PC-3 (cell line): ENCODE data around the gene CLUH. TPM values are rescaled to one million over a fixed set of nuclear protein-coding genes. Genes with fewer than 3 reads are reported as not detected.

ENCODE experiments used
- ATAC-seq: fragments of 200-7000 bp; cut with Tn5 transposase; 2 replicates; pipeline ENCODE4 v1.9.1; 2020; ENCODE audit warnings: mild to moderate bottlenecking, moderate library complexity
- BruUV-seq: library from RNA; stranded (reverse); fragments of 400-500 nt; replicated peaks from 2 replicates; lab custom pipeline; 2021; lab: Mats Ljungman, UMichigan
- CTCF ChIA-PET: fragments of 300-600 bp; sonication (Branson Sonifier 250); formaldehyde crosslinking; loops from one replicate; lab custom pipeline; 2022; ENCODE audit warnings: antibody characterized with exemption; lab: Charles Lee
- POLR2A ChIA-PET: fragments of 300-600 bp; sonication (Branson Sonifier 250); formaldehyde crosslinking; loops from one replicate; lab custom pipeline; 2022; ENCODE audit warnings: antibody characterized with exemption; ENCODE audit not compliant: unreplicated experiment; lab: Charles Lee
- DNase-seq: peaks from one replicate; pipeline ENCODE4 v3.0.0-alpha.2; 2015
- H2AFZ ChIP-seq: fragments of 300-600 bp; sonication (generic); 2 replicates; pipeline ENCODE4 v1.6.0; 2016; ENCODE audit warnings: antibody characterized with exemption, low read length
- H3F3A ChIP-seq: fragments of 300-600 bp; sonication (generic); one replicate; pipeline ENCODE4 v1.6.0; 2017; ENCODE audit warnings: antibody characterized with exemption, low read length, control low read depth, mild to moderate bottlenecking; ENCODE audit not compliant: unreplicated experiment
- H3K27ac ChIP-seq: fragments of 300-600 bp; sonication (generic); 2 replicates; pipeline ENCODE4 v1.5.1; 2016; ENCODE audit warnings: mild to moderate bottlenecking, low read length
- H3K27me3 ChIP-seq: fragments of 300-600 bp; sonication (generic); 2 replicates; pipeline ENCODE4 v1.6.1; 2016; ENCODE audit warnings: low read length, mixed read lengths
- H3K36me3 ChIP-seq: fragments of 300-600 bp; sonication (generic); 2 replicates; pipeline ENCODE4 v1.6.1; 2016; ENCODE audit warnings: low read depth, mixed run types, low read length, mixed read lengths
- H3K4me1 ChIP-seq: fragments of 300-600 bp; sonication (generic); 2 replicates; pipeline ENCODE4 v1.5.1; 2016; ENCODE audit warnings: low read length; ENCODE audit not compliant: insufficient read depth
- H3K4me2 ChIP-seq: fragments of 300-600 bp; sonication (generic); 2 replicates; pipeline ENCODE4 v1.6.0; 2016; ENCODE audit warnings: low read length
- H3K4me3 ChIP-seq: fragments of 300-600 bp; sonication (generic); 2 replicates; pipeline ENCODE4 v1.5.1; 2016; ENCODE audit warnings: mild to moderate bottlenecking, low read length, mixed read lengths
- H3K79me2 ChIP-seq: fragments of 300-600 bp; sonication (generic); 2 replicates; pipeline ENCODE4 v1.6.1; 2017; ENCODE audit warnings: low read length, mixed read lengths
- H3K9ac ChIP-seq: fragments of 300-600 bp; sonication (generic); 2 replicates; pipeline ENCODE4 v1.6.0; 2016; ENCODE audit warnings: mild to moderate bottlenecking, low read length
- H3K9me2 ChIP-seq: fragments of 300-600 bp; sonication (generic); replicated peaks from 2 replicates; pipeline ENCODE4 v1.6.1; 2016; ENCODE audit warnings: mixed run types, low read length, mixed read lengths
- H3K9me3 ChIP-seq: fragments of 300-600 bp; sonication (generic); 2 replicates; pipeline ENCODE4 v1.6.1; 2016; ENCODE audit warnings: low read length, mixed read lengths
- H4K20me1 ChIP-seq: fragments of 300-600 bp; sonication (generic); 2 replicates; pipeline ENCODE4 v1.6.1; 2016; ENCODE audit warnings: low read length, mixed read lengths
- EZH2 ChIP-seq: fragments of 300-600 bp; sonication (generic); IDR thresholded peaks from one replicate; pipeline ENCODE4 v1.6.1; 2017; ENCODE audit warnings: antibody characterized with exemption, mild to moderate bottlenecking, low read length; ENCODE audit not compliant: unreplicated experiment
- EZH2phosphoT487 ChIP-seq: fragments of 300-600 bp; sonication (generic); IDR thresholded peaks from 2 replicates; pipeline ENCODE4 v1.6.1; 2018; ENCODE audit warnings: mild to moderate bottlenecking, antibody characterized with exemption, low read length, borderline replicate concordance
- intact Hi-C: fragments of 100-400 bp; cut with micrococcal nuclease; formaldehyde crosslinking; loops from 2 replicates; pipeline ENCODE4 v1.9.0; 2023
- total RNA-seq: library from RNA; depleted of rRNA; stranded (reverse); fragments of >200 nt; gene quantifications from 2 replicates; pipeline ENCODE4 v1.2.3, GENCODE V29; 2014
- TF ChIP-seq, protein P1 (sequence below): fragments of 300-600 bp; sonication (generic); conservative IDR thresholded peaks from 2 replicates; pipeline ENCODE4 v1.5.1; 2017; ENCODE audit warnings: antibody characterized with exemption, low read depth, mild to moderate bottlenecking, low read length

CLUH gene
- total RNA-seq, 1 experiment from 2014 or later: 108 TPM

DNA sequence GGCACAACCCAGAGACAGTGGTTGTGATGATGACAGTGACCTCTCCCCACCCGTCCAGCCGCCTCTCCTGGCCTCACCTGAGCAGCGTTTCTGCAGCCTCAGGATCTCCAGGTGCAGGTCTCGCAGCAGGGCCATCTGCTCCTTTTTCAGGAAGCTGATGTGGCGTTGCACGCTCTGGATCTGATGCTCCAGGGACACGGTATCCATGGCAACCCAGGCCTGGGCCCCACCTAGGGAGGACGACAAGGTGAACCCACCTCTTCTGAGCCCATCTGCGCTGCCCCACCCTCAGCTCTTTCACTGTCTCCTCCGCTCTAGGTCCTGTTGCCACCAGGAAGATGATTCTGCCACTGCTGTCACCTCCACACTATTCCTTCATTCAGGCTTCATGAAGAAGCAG is 23.4 kb upstream of the CLUH start:
- no peak overlapping the region for H3K4me3 ChIP-seq
- H3K79me2 ChIP-seq: no peaks in the 10 kb centered on the region
- no peak overlapping the region for H3K9ac ChIP-seq
- H3K27ac ChIP-seq: no peak overlapping the region
- ChIA-PET CTCF (no interaction called here), POLR2A (interaction anchor here (0.7 kb wide), 1 partner anchor 11 kb away, joined by 9 read pairs; no protein-coding TSS in a partner anchor)
- TF ChIP-seq, protein P1, sequence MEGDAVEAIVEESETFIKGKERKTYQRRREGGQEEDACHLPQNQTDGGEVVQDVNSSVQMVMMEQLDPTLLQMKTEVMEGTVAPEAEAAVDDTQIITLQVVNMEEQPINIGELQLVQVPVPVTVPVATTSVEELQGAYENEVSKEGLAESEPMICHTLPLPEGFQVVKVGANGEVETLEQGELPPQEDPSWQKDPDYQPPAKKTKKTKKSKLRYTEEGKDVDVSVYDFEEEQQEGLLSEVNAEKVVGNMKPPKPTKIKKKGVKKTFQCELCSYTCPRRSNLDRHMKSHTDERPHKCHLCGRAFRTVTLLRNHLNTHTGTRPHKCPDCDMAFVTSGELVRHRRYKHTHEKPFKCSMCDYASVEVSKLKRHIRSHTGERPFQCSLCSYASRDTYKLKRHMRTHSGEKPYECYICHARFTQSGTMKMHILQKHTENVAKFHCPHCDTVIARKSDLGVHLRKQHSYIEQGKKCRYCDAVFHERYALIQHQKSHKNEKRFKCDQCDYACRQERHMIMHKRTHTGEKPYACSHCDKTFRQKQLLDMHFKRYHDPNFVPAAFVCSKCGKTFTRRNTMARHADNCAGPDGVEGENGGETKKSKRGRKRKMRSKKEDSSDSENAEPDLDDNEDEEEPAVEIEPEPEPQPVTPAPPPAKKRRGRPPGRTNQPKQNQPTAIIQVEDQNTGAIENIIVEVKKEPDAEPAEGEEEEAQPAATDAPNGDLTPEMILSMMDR: no peak
- TF ChIP-seq EZH2: no peak
- TF ChIP-seq EZH2phosphoT487: no peak
- H3K9me2 ChIP-seq: no peaks in the 10 kb centered on the region
- H3K9me3 ChIP-seq: no peaks in the 10 kb centered on the region
- no peak for DNase-seq
- H3K4me2 ChIP-seq: no peak overlapping the region
- H3K36me3 ChIP-seq: no peaks in the 10 kb centered on the region
- H4K20me1 ChIP-seq: no peaks in the 10 kb centered on the region
- H2AFZ ChIP-seq: no peak overlapping the region
- H3K4me1 ChIP-seq: no peaks in the 10 kb centered on the region
- intact Hi-C loops: no loop called here
- H3F3A ChIP-seq: no peaks in the 10 kb centered on the region
- no TSS peak for BruUV-seq
- ATAC-seq: no peak
- no peaks in the 10 kb centered on the region for H3K27me3 ChIP-seq

DNA sequence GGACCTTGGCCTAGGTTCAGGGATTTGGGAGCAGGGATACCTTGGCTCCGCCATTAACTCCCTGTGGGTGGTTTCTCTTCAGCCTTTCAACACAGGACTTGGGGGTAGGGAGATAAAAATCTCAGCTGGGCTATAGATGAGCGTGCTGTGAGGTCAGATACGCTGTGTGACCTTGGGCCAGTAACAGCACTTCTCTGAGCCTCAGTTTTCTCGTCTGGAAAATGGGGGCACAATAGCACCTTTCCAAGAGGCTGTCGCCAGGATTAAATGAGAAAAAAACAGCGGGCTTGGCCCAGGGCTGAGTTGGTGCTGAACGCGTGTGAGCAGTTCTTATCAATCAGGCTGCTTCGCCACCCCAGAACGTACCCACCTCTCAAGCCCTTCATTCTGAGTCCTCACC is 20.2 kb upstream of the CLUH start:
- intact Hi-C loops: no loop called here
- H3F3A ChIP-seq: no peaks in the 10 kb centered on the region
- no peak overlapping the region for H2AFZ ChIP-seq
- no peaks in the 10 kb centered on the region for H3K9me2 ChIP-seq
- no peaks in the 10 kb centered on the region for H3K27me3 ChIP-seq
- H3K27ac ChIP-seq: no peak overlapping the region
- no peaks in the 10 kb centered on the region for H3K36me3 ChIP-seq
- POLR2A ChIA-PET: no interaction called here
- no peaks in the 10 kb centered on the region for H4K20me1 ChIP-seq
- CTCF ChIA-PET: no interaction called here
- no peaks in the 10 kb centered on the region for H3K4me1 ChIP-seq
- H3K79me2 ChIP-seq: no peaks in the 10 kb centered on the region
- H3K4me3 ChIP-seq: no peak overlapping the region
- DNase-seq: no peak
- no peak for ATAC-seq
- H3K9ac ChIP-seq: no peak overlapping the region
- no peaks in the 10 kb centered on the region for H3K9me3 ChIP-seq
- BruUV-seq: no TSS peak
- H3K4me2 ChIP-seq: no peak overlapping the region
- TF ChIP-seq EZH2: no peak
- TF ChIP-seq, protein P1: no peak
- no peak for TF ChIP-seq EZH2phosphoT487

DNA sequence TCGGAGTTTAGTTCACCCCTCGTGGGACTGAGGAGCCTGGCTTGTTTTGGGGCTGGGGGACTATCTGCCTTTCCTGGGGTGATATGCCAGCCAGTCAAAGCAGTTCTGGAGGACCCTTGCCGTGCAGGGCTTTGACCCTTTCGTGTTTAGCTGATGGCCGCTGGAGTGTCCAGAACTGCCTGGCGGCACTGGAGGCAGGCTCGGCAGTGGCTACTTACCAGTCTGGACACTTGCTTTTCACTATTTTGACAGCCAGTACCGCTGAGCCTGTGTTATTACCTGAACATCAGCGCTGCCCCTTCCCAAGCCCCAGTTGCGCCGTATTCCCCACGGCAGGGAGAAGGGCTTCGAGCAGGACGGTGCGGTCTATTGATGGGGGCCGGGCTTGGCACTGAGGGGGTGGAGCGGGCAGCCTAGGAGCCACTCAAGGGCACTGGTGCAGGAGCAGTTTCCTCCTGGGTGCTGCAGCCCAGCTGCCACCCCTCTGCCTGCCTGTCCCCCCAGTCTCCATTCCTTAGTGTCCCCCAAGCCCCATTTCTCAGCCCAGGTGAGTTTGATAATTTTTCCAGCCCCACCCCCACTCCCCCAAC is 19.3 kb upstream of the CLUH start:
- TF ChIP-seq EZH2 (no peak), EZH2phosphoT487 (no peak)
- TF ChIP-seq, protein P1: no peak
- Histone ChIP-seq H2AFZ (no peak overlapping the region), H3K27ac (no peak overlapping the region), H3K9me2 (no peaks in the 10 kb centered on the region), H3K4me2 (no peak overlapping the region), H3K9ac (no peak overlapping the region), H3K4me3 (no peak overlapping the region), H3K79me2 (no peaks in the 10 kb centered on the region), H3F3A (no peaks in the 10 kb centered on the region), H3K4me1 (no peaks in the 10 kb centered on the region), H3K27me3 (no peaks in the 10 kb centered on the region), H4K20me1 (no peaks in the 10 kb centered on the region), H3K9me3 (no peaks in the 10 kb centered on the region), H3K36me3 (no peaks in the 10 kb centered on the region)
- no TSS peak for BruUV-seq
- intact Hi-C loops: no loop called here
- POLR2A ChIA-PET: no interaction called here
- ATAC-seq: no peak
- DNase-seq: no peak
- CTCF ChIA-PET: no interaction called here
